ENCODE measurements around the gene TNFSF10. TPM values are rescaled to one million over a fixed set of nuclear protein-coding genes. Genes with fewer than 3 reads are reported as not detected.

The TNFSF10 gene
- total and polyA plus RNA-seq, 2 of the 8 experiments (the other 6 are each of a cell fraction or from before 2014, with no cell fraction given) = 0.06 TPM; not detected in 1

- TF ChIP-seq SAP30 (IDR thresholded peaks at IDR 0.05; ENCODE audit: insufficient read depth, insufficient replicate concordance, low read length) = no peak
Observed at GRCh38 chr3:172553526-172554252, 30.5 kb upstream of the TNFSF10 start (continued).

Data from H1 (cell line).